ENCODE results near the gene NPLOC4.

NPLOC4 gene

GRCh38 chr17:81549031-81549557 lies 87.8 kb downstream of the NPLOC4 start:
- H2BK5ac ChIP-seq (ENCODE audit: low read length) = no peak overlapping the region
- H4K8ac ChIP-seq (ENCODE audit: low read depth, low read length) = no peak overlapping the region
- H3K14ac ChIP-seq (ENCODE audit: low read length) = no peak overlapping the region
- H2BK12ac ChIP-seq (ENCODE audit: low read length) = no peak overlapping the region
- no peak overlapping the region for H2AK5ac ChIP-seq (ENCODE audit: low read depth, low read length)
- no peak overlapping the region for H3K4me3 ChIP-seq (ENCODE audit: low read length in 2 of 2)
- H3K23ac ChIP-seq (ENCODE audit: low read depth, low read length, poor library complexity) = no peak overlapping the region
- no peak for DNase-seq (ENCODE audit: low spot score)
- no peak overlapping the region for H3K9ac ChIP-seq (ENCODE audit: low read depth, low read length, poor library complexity)
- H3K4me1 ChIP-seq (ENCODE audit: control insufficient read depth in 2 of 2, insufficient read depth in 1 of 2, low read depth in 1 of 2, low read length in 2 of 2) = peaks cover 14 to 17% of the 10 kb centered on the region in 2 donors
- no peak overlapping the region for H3K4ac ChIP-seq (ENCODE audit: low read length)
- H3K4me2 ChIP-seq (ENCODE audit: insufficient read depth, low read length, poor library complexity, severe bottlenecking) = no peak overlapping the region
- no peak overlapping the region for H3K18ac ChIP-seq (ENCODE audit: low read length)
- H3K9me3 ChIP-seq (replicated peaks in 1 of 2; ENCODE audit: control insufficient read depth in 2 of 2, insufficient read depth in 1 of 2, low read depth in 1 of 2, low read length in 2 of 2) = no peaks in the 10 kb centered on the region
- no peak overlapping the region for H2AFZ ChIP-seq (ENCODE audit: low read length)
- no peak overlapping the region for H2BK15ac ChIP-seq (ENCODE audit: low read length)
- WGBS, 2 donors (ENCODE audit: extremely low coverage in 2 of 2, insufficient read length in 2 of 2, insufficient replicate concordance in 1 of 2) = no CpG with 5 or more reads among the region's 16 CpGs
- H3K27ac ChIP-seq (replicated peaks; ENCODE audit: low read length) = no peak overlapping the region
- H3K27me3 ChIP-seq (ENCODE audit: control insufficient read depth in 3 of 3, insufficient read depth in 3 of 3, low read depth in 1 of 3, low read length in 3 of 3) = no peaks in the 10 kb centered on the region
- no peak overlapping the region for H2BK120ac ChIP-seq (ENCODE audit: low read depth, low read length)
- H3K79me1 ChIP-seq (ENCODE audit: low read depth, low read length) = peaks cover 22% of the 10 kb centered on the region
- no peak overlapping the region for H4K91ac ChIP-seq (ENCODE audit: low read depth, low read length, poor library complexity)
- H3K36me3 ChIP-seq (replicated peaks in 1 of 2; ENCODE audit: control insufficient read depth in 2 of 2, insufficient read depth in 2 of 2, low read length in 2 of 2) = peaks cover 44 to 57% of the 10 kb centered on the region in 2 donors

DNA sequence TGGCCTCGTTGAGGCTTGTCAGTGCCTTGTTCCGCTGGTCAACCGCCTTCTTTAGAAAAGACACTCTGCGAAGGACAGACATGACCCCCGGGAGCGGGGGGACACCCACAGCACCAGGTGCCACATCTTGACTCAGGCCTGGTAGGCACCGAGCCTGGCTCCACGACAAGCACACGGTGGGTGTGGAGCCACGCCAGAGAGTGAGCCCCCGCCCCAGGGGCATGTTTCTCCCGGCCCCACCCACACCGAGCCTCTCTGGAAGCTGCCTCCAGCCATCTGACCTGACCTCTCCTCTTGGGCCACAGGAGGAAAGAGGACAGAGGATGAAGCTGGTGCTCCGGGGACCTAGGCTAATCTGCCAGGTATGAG lies 89.3 kb downstream of the NPLOC4 start:
- peaks cover 27% of the 10 kb centered on the region for H3K79me1 ChIP-seq (ENCODE audit: low read depth, low read length)
- DNase-seq (ENCODE audit: low spot score) = no peak
- no peak overlapping the region for H3K27ac ChIP-seq (replicated peaks; ENCODE audit: low read length)
- H2BK5ac ChIP-seq (ENCODE audit: low read length) = no peak overlapping the region
- peaks cover 53 to 72% of the 10 kb centered on the region in 2 donors for H3K36me3 ChIP-seq (replicated peaks in 1 of 2; ENCODE audit: control insufficient read depth in 2 of 2, insufficient read depth in 2 of 2, low read length in 2 of 2)
- peak overlapping the region in 1 of 2 donors; percentile 16 for H3K4me3 ChIP-seq (ENCODE audit: low read length in 2 of 2)
- no peak overlapping the region for H3K18ac ChIP-seq (ENCODE audit: low read length)
- no peak overlapping the region for H2BK12ac ChIP-seq (ENCODE audit: low read length)
- H3K4me2 ChIP-seq (ENCODE audit: insufficient read depth, low read length, poor library complexity, severe bottlenecking) = no peak overlapping the region
- H2BK15ac ChIP-seq (ENCODE audit: low read length) = no peak overlapping the region
- H3K27me3 ChIP-seq (ENCODE audit: control insufficient read depth in 3 of 3, insufficient read depth in 3 of 3, low read depth in 1 of 3, low read length in 3 of 3) = no peaks in the 10 kb centered on the region
- no peaks in the 10 kb centered on the region for H3K9me3 ChIP-seq (replicated peaks in 1 of 2; ENCODE audit: control insufficient read depth in 2 of 2, insufficient read depth in 1 of 2, low read depth in 1 of 2, low read length in 2 of 2)
- H3K14ac ChIP-seq (ENCODE audit: low read length) = no peak overlapping the region
- no peak overlapping the region for H2AK5ac ChIP-seq (ENCODE audit: low read depth, low read length)
- WGBS, 2 donors (ENCODE audit: extremely low coverage in 2 of 2, insufficient read length in 2 of 2, insufficient replicate concordance in 1 of 2) = no CpG with 5 or more reads among the region's 14 CpGs
- peaks cover 8% of the 10 kb centered on the region in 2 donors for H3K4me1 ChIP-seq (ENCODE audit: control insufficient read depth in 2 of 2, insufficient read depth in 1 of 2, low read depth in 1 of 2, low read length in 2 of 2)
- no peak overlapping the region for H4K91ac ChIP-seq (ENCODE audit: low read depth, low read length, poor library complexity)
- no peak overlapping the region for H3K4ac ChIP-seq (ENCODE audit: low read length)
- no peak overlapping the region for H3K23ac ChIP-seq (ENCODE audit: low read depth, low read length, poor library complexity)
- H2AFZ ChIP-seq (ENCODE audit: low read length) = no peak overlapping the region
- H3K9ac ChIP-seq (ENCODE audit: low read depth, low read length, poor library complexity) = no peak overlapping the region
- no peak overlapping the region for H2BK120ac ChIP-seq (ENCODE audit: low read depth, low read length)
- H4K8ac ChIP-seq (ENCODE audit: low read depth, low read length) = no peak overlapping the region

DNA sequence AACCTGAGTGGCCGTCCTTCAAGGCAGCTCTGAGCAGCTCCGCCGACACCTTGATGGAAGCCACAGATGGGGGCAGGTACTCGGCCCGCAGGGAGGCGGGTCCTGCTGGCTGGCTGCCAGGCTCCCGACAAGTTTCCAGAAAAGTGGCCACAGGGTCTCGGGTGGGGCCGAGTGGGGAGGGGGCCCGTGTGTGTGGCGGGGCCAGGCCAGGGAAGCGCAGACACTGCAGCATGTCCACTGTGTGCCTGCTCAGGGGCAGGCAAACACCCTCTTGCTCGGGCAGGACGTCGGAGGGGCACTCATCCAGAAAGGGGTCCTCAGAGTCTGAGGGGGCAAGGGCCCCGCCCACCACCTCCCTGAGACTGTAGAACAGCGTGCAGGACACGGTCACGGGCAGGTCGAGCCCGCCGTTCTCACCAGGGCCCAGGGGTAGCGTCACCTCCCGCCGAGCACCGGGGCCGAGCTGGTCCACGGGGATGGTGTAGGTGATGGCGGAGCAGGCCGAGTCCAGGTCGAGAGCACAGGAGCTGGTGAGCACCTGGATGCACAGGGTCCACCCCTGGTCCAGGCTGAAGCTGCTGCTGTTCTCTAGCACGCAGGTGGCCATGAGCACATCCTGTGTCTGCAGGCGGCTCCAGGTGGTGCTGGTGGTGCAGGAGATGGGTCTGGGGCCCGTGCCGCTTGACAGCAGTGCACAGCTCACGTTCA lies 89.9 kb downstream of the NPLOC4 start:
- H2BK15ac ChIP-seq (ENCODE audit: low read length) = no peak overlapping the region
- no peak overlapping the region for H4K8ac ChIP-seq (ENCODE audit: low read depth, low read length)
- no peak overlapping the region for H3K18ac ChIP-seq (ENCODE audit: low read length)
- H2AK5ac ChIP-seq (ENCODE audit: low read depth, low read length) = no peak overlapping the region
- H4K91ac ChIP-seq (ENCODE audit: low read depth, low read length, poor library complexity) = no peak overlapping the region
- no CpG with 5 or more reads among the region's 36 CpGs for WGBS, 2 donors (ENCODE audit: extremely low coverage in 2 of 2, insufficient read length in 2 of 2, insufficient replicate concordance in 1 of 2)
- no peak overlapping the region for H3K4ac ChIP-seq (ENCODE audit: low read length)
- H3K36me3 ChIP-seq (replicated peaks in 1 of 2; ENCODE audit: control insufficient read depth in 2 of 2, insufficient read depth in 2 of 2, low read length in 2 of 2) = peaks cover 56 to 78% of the 10 kb centered on the region in 2 donors
- H3K4me3 ChIP-seq (ENCODE audit: low read length in 2 of 2) = peak overlapping the region in 1 of 2 donors; percentile 16
- H3K14ac ChIP-seq (ENCODE audit: low read length) = no peak overlapping the region
- H2BK120ac ChIP-seq (ENCODE audit: low read depth, low read length) = no peak overlapping the region
- peak overlapping the region; percentile 55 for H3K23ac ChIP-seq (ENCODE audit: low read depth, low read length, poor library complexity)
- no peak overlapping the region for H2BK12ac ChIP-seq (ENCODE audit: low read length)
- no peak for DNase-seq (ENCODE audit: low spot score)
- peaks cover 27% of the 10 kb centered on the region for H3K79me1 ChIP-seq (ENCODE audit: low read depth, low read length)
- no peak overlapping the region for H2AFZ ChIP-seq (ENCODE audit: low read length)
- no peak overlapping the region for H3K4me2 ChIP-seq (ENCODE audit: insufficient read depth, low read length, poor library complexity, severe bottlenecking)
- peaks cover 8% of the 10 kb centered on the region in 2 donors for H3K4me1 ChIP-seq (ENCODE audit: control insufficient read depth in 2 of 2, insufficient read depth in 1 of 2, low read depth in 1 of 2, low read length in 2 of 2)
- no peak overlapping the region for H3K27ac ChIP-seq (replicated peaks; ENCODE audit: low read length)
- H3K9me3 ChIP-seq (replicated peaks in 1 of 2; ENCODE audit: control insufficient read depth in 2 of 2, insufficient read depth in 1 of 2, low read depth in 1 of 2, low read length in 2 of 2) = no peaks in the 10 kb centered on the region
- no peak overlapping the region for H3K9ac ChIP-seq (ENCODE audit: low read depth, low read length, poor library complexity)
- no peaks in the 10 kb centered on the region for H3K27me3 ChIP-seq (ENCODE audit: control insufficient read depth in 3 of 3, insufficient read depth in 3 of 3, low read depth in 1 of 3, low read length in 3 of 3)
- peak overlapping the region; percentile 39 for H2BK5ac ChIP-seq (ENCODE audit: low read length)

DNA sequence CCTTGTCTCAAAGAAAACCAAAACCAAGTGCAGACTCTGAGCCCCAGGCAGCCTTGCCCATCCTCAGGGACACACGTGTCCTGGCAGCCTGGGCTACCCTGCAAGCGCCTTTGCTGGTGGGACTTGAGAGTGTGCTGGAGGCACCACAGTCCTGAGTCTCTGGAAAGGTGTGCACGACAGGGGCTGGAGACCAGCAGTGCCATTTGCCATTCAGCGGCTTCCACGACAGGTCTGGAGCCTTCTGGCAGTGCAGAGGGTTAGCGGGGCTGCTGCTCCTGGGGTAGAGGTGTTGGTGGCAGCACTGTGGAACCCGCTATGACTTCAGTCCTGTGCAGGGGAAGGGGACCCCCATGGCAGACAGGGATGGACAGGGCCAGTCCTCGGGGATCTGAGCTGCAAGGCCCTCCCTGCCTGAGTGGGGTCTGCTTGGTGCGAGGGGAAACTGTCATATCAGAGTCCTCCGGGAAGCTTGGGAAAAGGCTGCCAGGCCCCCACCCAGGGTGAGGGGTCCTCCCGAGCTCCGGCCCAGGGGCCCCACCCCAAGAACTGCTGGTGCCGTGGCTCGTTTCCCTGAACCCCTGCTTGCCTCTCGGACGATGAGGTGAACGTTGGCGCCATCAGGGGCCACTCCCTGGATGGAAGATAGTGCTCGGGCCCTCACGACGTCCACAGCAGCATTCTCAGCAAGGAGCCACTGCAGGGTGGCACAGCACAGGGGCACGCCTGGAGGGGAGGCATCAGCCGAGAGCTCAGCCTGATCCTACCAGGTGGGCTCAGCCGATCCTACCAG lies 91.6 kb downstream of the NPLOC4 start:
- no CpG with 5 or more reads among the region's 24 CpGs for WGBS, 2 donors (ENCODE audit: extremely low coverage in 2 of 2, insufficient read length in 2 of 2, insufficient replicate concordance in 1 of 2)
- H2BK5ac ChIP-seq (ENCODE audit: low read length) = no peak overlapping the region
- no peak overlapping the region for H3K9ac ChIP-seq (ENCODE audit: low read depth, low read length, poor library complexity)
- no peak overlapping the region for H3K27ac ChIP-seq (replicated peaks; ENCODE audit: low read length)
- peak overlapping the region; percentile 75 for H3K14ac ChIP-seq (ENCODE audit: low read length)
- no peaks in the 10 kb centered on the region for H3K9me3 ChIP-seq (replicated peaks in 1 of 2; ENCODE audit: control insufficient read depth in 2 of 2, insufficient read depth in 1 of 2, low read depth in 1 of 2, low read length in 2 of 2)
- no peak overlapping the region for H3K4ac ChIP-seq (ENCODE audit: low read length)
- no peak overlapping the region for H3K18ac ChIP-seq (ENCODE audit: low read length)
- peaks cover 16% of the 10 kb centered on the region for H3K79me1 ChIP-seq (ENCODE audit: low read depth, low read length)
- H4K8ac ChIP-seq (ENCODE audit: low read depth, low read length) = no peak overlapping the region
- H2AFZ ChIP-seq (ENCODE audit: low read length) = no peak overlapping the region
- no peak overlapping the region for H3K4me2 ChIP-seq (ENCODE audit: insufficient read depth, low read length, poor library complexity, severe bottlenecking)
- no peak overlapping the region for H2BK120ac ChIP-seq (ENCODE audit: low read depth, low read length)
- H2BK15ac ChIP-seq (ENCODE audit: low read length) = no peak overlapping the region
- no peak overlapping the region for H3K23ac ChIP-seq (ENCODE audit: low read depth, low read length, poor library complexity)
- peak overlapping the region in 1 of 2 donors; percentile 33 for H3K4me3 ChIP-seq (ENCODE audit: low read length in 2 of 2)
- no peak overlapping the region for H2AK5ac ChIP-seq (ENCODE audit: low read depth, low read length)
- H4K91ac ChIP-seq (ENCODE audit: low read depth, low read length, poor library complexity) = no peak overlapping the region
- H3K36me3 ChIP-seq (replicated peaks in 1 of 2; ENCODE audit: control insufficient read depth in 2 of 2, insufficient read depth in 2 of 2, low read length in 2 of 2) = peaks cover 54 to 90% of the 10 kb centered on the region in 2 donors
- DNase-seq (ENCODE audit: low spot score) = no peak
- H3K4me1 ChIP-seq (ENCODE audit: control insufficient read depth in 2 of 2, insufficient read depth in 1 of 2, low read depth in 1 of 2, low read length in 2 of 2) = no peaks in the 10 kb centered on the region
- no peak overlapping the region for H2BK12ac ChIP-seq (ENCODE audit: low read length)
- H3K27me3 ChIP-seq (ENCODE audit: control insufficient read depth in 3 of 3, insufficient read depth in 3 of 3, low read depth in 1 of 3, low read length in 3 of 3) = no peaks in the 10 kb centered on the region
